GM21367 (cell line): ENCODE measurements around the gene BCL2L1.
A peak's percentile ranks its signal among the peaks of the same experiment; 100 is the strongest.

Experiments
- ATAC-seq: cut with Tn5 transposase; IDR thresholded peaks from one replicate; pipeline ENCODE4 v1.9.1; 2021; ENCODE audit not compliant: unreplicated experiment

The BCL2L1 gene

GRCh38 chr20:31694842-31695593 lies 27.6 kb downstream of the BCL2L1 start:
- ATAC-seq: no peak

GRCh38 chr20:31693987-31694661 lies 28.5 kb downstream of the BCL2L1 start:
- ATAC-seq: no peak

- no peak for ATAC-seq
These were observed 29.3 kb downstream of the BCL2L1 start for GRCh38 chr20:31693402-31693801.

GRCh38 chr20:31691646-31692275 lies 30.9 kb downstream of the BCL2L1 start:
- peak; percentile 56 for ATAC-seq

GRCh38 chr20:31690124-31690666 lies 32.5 kb downstream of the BCL2L1 start:
- ATAC-seq: no peak

GRCh38 chr20:31689141-31689540 lies 33.5 kb downstream of the BCL2L1 start:
- ATAC-seq: no peak

- no peak for ATAC-seq
These were observed 34.9 kb downstream of the BCL2L1 start for GRCh38 chr20:31687777-31688176.

- no peak for ATAC-seq
These were observed 36.6 kb downstream of the BCL2L1 start for GRCh38 chr20:31685853-31686643.

- no peak for ATAC-seq
These were observed 38.3 kb downstream of the BCL2L1 start for GRCh38 chr20:31684153-31685015.

GRCh38 chr20:31682927-31683326 lies 39.7 kb downstream of the BCL2L1 start:
- no peak for ATAC-seq

GRCh38 chr20:31682352-31682751 lies 40.3 kb downstream of the BCL2L1 start:
- no peak for ATAC-seq

GRCh38 chr20:31681769-31682168 lies 40.9 kb downstream of the BCL2L1 start:
- ATAC-seq: no peak

GRCh38 chr20:31681128-31681727 lies 41.4 kb downstream of the BCL2L1 start:
- no peak for ATAC-seq

GRCh38 chr20:31680286-31681127 lies 42.2 kb downstream of the BCL2L1 start:
- ATAC-seq: no peak

GRCh38 chr20:31679357-31680285 lies 43.0 kb downstream of the BCL2L1 start:
- ATAC-seq: no peak

- ATAC-seq: no peak
These were observed 44.0 kb downstream of the BCL2L1 start for GRCh38 chr20:31678389-31679356.
